Measurements from ENCODE around the gene IL1RN. TPM values are rescaled to one million over a fixed set of nuclear protein-coding genes. Genes with fewer than 3 reads are reported as not detected.

IL1RN gene
- total and polyA plus RNA-seq, 10 of the 15 experiments (the other 5 are each of a cell fraction or from before 2014, with no cell fraction given): 0.04 TPM; not detected in 7

DNA sequence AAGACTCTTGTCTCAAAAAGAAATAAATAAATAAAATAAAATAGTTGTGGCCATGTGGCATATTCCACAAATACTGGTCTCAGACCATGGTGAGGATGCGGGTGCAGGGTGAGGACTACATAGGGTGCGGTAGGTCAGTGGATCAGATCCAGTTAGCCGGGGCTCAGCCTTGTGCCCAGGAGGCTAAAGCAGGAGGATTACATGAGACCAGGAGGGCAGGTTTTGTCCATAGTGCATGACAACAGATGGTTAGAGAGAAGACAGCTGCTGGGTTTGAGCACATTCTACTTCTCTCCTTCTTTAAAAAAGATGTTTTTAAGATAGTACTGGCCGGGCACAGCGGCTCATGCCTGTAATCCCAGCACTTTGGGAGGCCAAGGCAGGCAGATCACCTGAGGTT is 33.6 kb downstream of the IL1RN start:
- FAIRE-seq: no peak
- ATAC-seq: no peak
- WGBS (ENCODE audit: insufficient coverage, insufficient replicate concordance, low lambda C conversion rate, missing lambda C conversion rate): 97% methylated on average over 5 of the region's 5 CpGs
- in situ Hi-C loops (cut with MboI) (no loop called here), intact Hi-C loops (cut with micrococcal nuclease; ENCODE audit: unreplicated experiment) (no loop called here)
- DNase-seq (ENCODE audit: low read depth, low spot score): no peak
- ChIA-PET CTCF (interaction anchor here (1.0 to 1.2 kb wide), 2 partner anchors 23 to 24 kb away, joined by 3 to 4 read pairs; no protein-coding TSS in a partner anchor), RAD21 (ENCODE audit: unreplicated experiment) (no interaction called here), SMC1A (ENCODE audit: uncharacterized antibody, unreplicated experiment) (no interaction called here), POLR2A (no interaction called here)
- no peak overlapping the region for H3K27ac ChIP-seq (ENCODE audit: control insufficient read depth, insufficient read depth)
- TF ChIP-seq FOXM1 (IDR thresholded peaks at IDR 0.05; ENCODE audit: low read depth, low read length) (no peak), BACH1 (IDR thresholded peaks at IDR 0.05; ENCODE audit: borderline replicate concordance) (no peak), CREB1 (IDR thresholded peaks at IDR 0.05; ENCODE audit: low read depth) (no peak), NRF1 (conservative IDR thresholded peaks at IDR 0.05; ENCODE audit: low read depth, low read length) (no peak), BHLHE40 (IDR thresholded peaks at IDR 0.05; ENCODE audit: borderline replicate concordance in 1 of 2, low read depth in 2 of 2, low read length in 1 of 2) (no peak), JUNB (IDR thresholded peaks at IDR 0.05) (no peak)
- H3K9me3 ChIP-seq (replicated peaks; ENCODE audit: control insufficient read depth, insufficient read depth, low read length): no peaks in the 10 kb centered on the region
- H3K4me1 ChIP-seq (ENCODE audit: control insufficient read depth, insufficient read depth, low read length): peaks cover 12% of the 10 kb centered on the region
- H3K27me3 ChIP-seq (replicated peaks in 1 of 2; ENCODE audit: control insufficient read depth in 2 of 2, insufficient read depth in 2 of 2, low read length in 1 of 2): peaks cover 0 to 3% of the 10 kb centered on the region in 2 experiments; a peak in 1 of 4 replicates
- no peaks in the 10 kb centered on the region for H4K20me1 ChIP-seq (ENCODE audit: control insufficient read depth, insufficient read depth)
- no peaks in the 10 kb centered on the region for H3K79me2 ChIP-seq (ENCODE audit: control insufficient read depth, insufficient read depth, low read length)
- H2AFZ ChIP-seq (ENCODE audit: control insufficient read depth, low read depth, low read length): no peak overlapping the region
- BruUV-seq (replicated peaks): no TSS peak
- no peaks in the 10 kb centered on the region for H3K36me3 ChIP-seq (ENCODE audit: control insufficient read depth in 2 of 2, insufficient read depth in 2 of 2, low read length in 1 of 2)
- H3K4me2 ChIP-seq (ENCODE audit: control insufficient read depth, insufficient read depth): no peak overlapping the region
- H3K4me3 ChIP-seq: no peak overlapping the region
- H3K9ac ChIP-seq (ENCODE audit: control insufficient read depth, insufficient read depth, low read length): no peak overlapping the region

DNA sequence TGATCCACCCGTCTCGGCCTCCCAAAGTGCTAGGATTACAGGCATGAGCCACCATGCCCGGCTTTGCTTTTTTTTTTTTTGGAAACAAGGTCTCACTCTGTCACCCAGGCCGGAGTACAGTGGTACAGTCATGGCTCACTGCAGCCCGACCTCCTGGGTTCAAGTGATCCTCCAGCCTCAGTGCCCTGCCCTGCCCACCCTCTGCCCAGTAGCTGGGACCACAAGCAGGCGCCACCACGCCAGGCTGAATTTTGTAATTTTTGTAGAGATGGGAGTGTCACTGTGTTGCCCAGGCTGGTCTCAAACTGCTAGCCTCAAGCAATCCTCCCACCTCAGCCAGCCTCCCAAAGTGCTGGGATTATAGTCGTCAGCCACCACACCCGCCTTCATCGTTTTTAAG is 34.8 kb downstream of the IL1RN start:
- Histone ChIP-seq H3K4me1 (ENCODE audit: control insufficient read depth, insufficient read depth, low read length) (peaks cover 8% of the 10 kb centered on the region), H3K36me3 (ENCODE audit: control insufficient read depth in 2 of 2, insufficient read depth in 2 of 2, low read length in 1 of 2) (no peaks in the 10 kb centered on the region), H3K4me3 (no peak overlapping the region), H3K27me3 (replicated peaks in 1 of 2; ENCODE audit: control insufficient read depth in 2 of 2, insufficient read depth in 2 of 2, low read length in 1 of 2) (peaks cover 0 to 3% of the 10 kb centered on the region in 2 experiments; a peak in 1 of 4 replicates), H4K20me1 (ENCODE audit: control insufficient read depth, insufficient read depth) (no peaks in the 10 kb centered on the region), H3K79me2 (ENCODE audit: control insufficient read depth, insufficient read depth, low read length) (no peaks in the 10 kb centered on the region), H3K9ac (ENCODE audit: control insufficient read depth, insufficient read depth, low read length) (no peak overlapping the region), H3K27ac (ENCODE audit: control insufficient read depth, insufficient read depth) (no peak overlapping the region), H2AFZ (ENCODE audit: control insufficient read depth, low read depth, low read length) (no peak overlapping the region), H3K4me2 (ENCODE audit: control insufficient read depth, insufficient read depth) (no peak overlapping the region), H3K9me3 (replicated peaks; ENCODE audit: control insufficient read depth, insufficient read depth, low read length) (no peaks in the 10 kb centered on the region)
- ChIA-PET CTCF (interaction anchor here (0.5 to 5.4 kb wide), 5 partner anchors 10 to 213 kb away, joined by 3 to 29 read pairs (median 5); no protein-coding TSS in a partner anchor), POLR2A (no interaction called here), SMC1A (ENCODE audit: uncharacterized antibody, unreplicated experiment) (interaction anchor here (1.2 kb wide), 1 partner anchor 24 kb away, joined by 6 read pairs; no protein-coding TSS in a partner anchor), RAD21 (ENCODE audit: unreplicated experiment) (no interaction called here)
- FAIRE-seq (no peak), ATAC-seq (no peak), DNase-seq (ENCODE audit: low read depth, low spot score) (no peak)
- no TSS peak for BruUV-seq (replicated peaks)
- intact Hi-C loops (cut with micrococcal nuclease; ENCODE audit: unreplicated experiment): no loop called here
- WGBS (ENCODE audit: insufficient coverage, insufficient replicate concordance, low lambda C conversion rate, missing lambda C conversion rate): 74% methylated on average over 8 of the region's 10 CpGs
- in situ Hi-C loops (cut with MboI): no loop called here
- TF ChIP-seq FOXM1 (IDR thresholded peaks at IDR 0.05; ENCODE audit: low read depth, low read length) (no peak), BACH1 (IDR thresholded peaks at IDR 0.05; ENCODE audit: borderline replicate concordance) (no peak), SMARCA5 (IDR thresholded peaks at IDR 0.05) (no peak), MYC (IDR thresholded peaks at IDR 0.05; ENCODE audit: insufficient read depth, insufficient read length, insufficient replicate concordance, low read length, severe bottlenecking) (no peak)
- TF ChIP-seq, protein P1, sequence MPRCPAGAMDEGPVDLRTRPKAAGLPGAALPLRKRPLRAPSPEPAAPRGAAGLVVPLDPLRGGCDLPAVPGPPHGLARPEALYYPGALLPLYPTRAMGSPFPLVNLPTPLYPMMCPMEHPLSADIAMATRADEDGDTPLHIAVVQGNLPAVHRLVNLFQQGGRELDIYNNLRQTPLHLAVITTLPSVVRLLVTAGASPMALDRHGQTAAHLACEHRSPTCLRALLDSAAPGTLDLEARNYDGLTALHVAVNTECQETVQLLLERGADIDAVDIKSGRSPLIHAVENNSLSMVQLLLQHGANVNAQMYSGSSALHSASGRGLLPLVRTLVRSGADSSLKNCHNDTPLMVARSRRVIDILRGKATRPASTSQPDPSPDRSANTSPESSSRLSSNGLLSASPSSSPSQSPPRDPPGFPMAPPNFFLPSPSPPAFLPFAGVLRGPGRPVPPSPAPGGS (IDR thresholded peaks at IDR 0.05; ENCODE audit: borderline replicate concordance, insufficient read depth, low read depth, low read length, poor library complexity, severe bottlenecking): no peak
- TF ChIP-seq, protein P2, sequence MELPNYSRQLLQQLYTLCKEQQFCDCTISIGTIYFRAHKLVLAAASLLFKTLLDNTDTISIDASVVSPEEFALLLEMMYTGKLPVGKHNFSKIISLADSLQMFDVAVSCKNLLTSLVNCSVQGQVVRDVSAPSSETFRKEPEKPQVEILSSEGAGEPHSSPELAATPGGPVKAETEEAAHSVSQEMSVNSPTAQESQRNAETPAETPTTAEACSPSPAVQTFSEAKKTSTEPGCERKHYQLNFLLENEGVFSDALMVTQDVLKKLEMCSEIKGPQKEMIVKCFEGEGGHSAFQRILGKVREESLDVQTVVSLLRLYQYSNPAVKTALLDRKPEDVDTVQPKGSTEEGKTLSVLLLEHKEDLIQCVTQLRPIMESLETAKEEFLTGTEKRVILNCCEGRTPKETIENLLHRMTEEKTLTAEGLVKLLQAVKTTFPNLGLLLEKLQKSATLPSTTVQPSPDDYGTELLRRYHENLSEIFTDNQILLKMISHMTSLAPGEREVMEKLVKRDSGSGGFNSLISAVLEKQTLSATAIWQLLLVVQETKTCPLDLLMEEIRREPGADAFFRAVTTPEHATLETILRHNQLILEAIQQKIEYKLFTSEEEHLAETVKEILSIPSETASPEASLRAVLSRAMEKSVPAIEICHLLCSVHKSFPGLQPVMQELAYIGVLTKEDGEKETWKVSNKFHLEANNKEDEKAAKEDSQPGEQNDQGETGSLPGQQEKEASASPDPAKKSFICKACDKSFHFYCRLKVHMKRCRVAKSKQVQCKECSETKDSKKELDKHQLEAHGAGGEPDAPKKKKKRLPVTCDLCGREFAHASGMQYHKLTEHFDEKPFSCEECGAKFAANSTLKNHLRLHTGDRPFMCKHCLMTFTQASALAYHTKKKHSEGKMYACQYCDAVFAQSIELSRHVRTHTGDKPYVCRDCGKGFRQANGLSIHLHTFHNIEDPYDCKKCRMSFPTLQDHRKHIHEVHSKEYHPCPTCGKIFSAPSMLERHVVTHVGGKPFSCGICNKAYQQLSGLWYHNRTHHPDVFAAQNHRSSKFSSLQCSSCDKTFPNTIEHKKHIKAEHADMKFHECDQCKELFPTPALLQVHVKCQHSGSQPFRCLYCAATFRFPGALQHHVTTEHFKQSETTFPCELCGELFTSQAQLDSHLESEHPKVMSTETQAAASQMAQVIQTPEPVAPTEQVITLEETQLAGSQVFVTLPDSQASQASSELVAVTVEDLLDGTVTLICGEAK (IDR thresholded peaks at IDR 0.05; ENCODE audit: borderline replicate concordance): no peak
- TF ChIP-seq, protein P3, sequence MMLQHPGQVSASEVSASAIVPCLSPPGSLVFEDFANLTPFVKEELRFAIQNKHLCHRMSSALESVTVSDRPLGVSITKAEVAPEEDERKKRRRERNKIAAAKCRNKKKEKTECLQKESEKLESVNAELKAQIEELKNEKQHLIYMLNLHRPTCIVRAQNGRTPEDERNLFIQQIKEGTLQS (IDR thresholded peaks at IDR 0.05; ENCODE audit: borderline replicate concordance, extremely low read depth, low read depth, low read length): no peak

All from GM12878 (cell line).